HCT116 (cell line): Measurements from ENCODE around the gene KHDRBS2. TPM values are rescaled to one million over a fixed set of nuclear protein-coding genes. Genes with fewer than 3 reads are reported as not detected.

ENCODE experiments used
- ATAC-seq: fragments of 200-7000 bp; cut with Tn5 transposase; 2 replicates; pipeline ENCODE4 v1.9.1; 2020; ENCODE audit warnings: mild to moderate bottlenecking, moderate library complexity
- BruUV-seq: library from RNA; stranded (reverse); fragments of 400-500 nt; replicated peaks from 2 replicates; lab custom pipeline; 2021; lab: Mats Ljungman, UMichigan
- CTCF ChIA-PET: fragments of 300-600 bp; sonication (Branson Sonifier 250); formaldehyde crosslinking; loops from one replicate; lab custom pipeline; 2021; ENCODE audit warnings: antibody characterized with exemption; lab: Charles Lee
- POLR2A ChIA-PET: fragments of 300-600, 350-600 bp; sonication (Branson Sonifier 250); formaldehyde crosslinking; loops from one replicate; lab custom pipeline; 2021; ENCODE audit warnings: antibody characterized with exemption; lab: Charles Lee
- RAD21 ChIA-PET, 2 experiments: fragments of 300-600 bp; sonication (Branson Sonifier 250); formaldehyde crosslinking; loops; one replicate each; lab custom pipeline; 2023; ENCODE audit warnings: low total read pairs in 2 of 2; ENCODE audit not compliant: uncharacterized antibody in 2 of 2, unreplicated experiment in 2 of 2, low non-redundant PET in 1 of 2; lab: Charles Lee
- DNase-seq: peaks from one replicate; pipeline ENCODE4 v3.0.0-alpha.2; 2010; ENCODE audit warnings: low read depth, low spot score
- H2AFZ ChIP-seq: fragments of 200-600 bp; shearing (Covaris generic), sonication (generic); 2 replicates; pipeline ENCODE4 v1.6.1; 2017; ENCODE audit warnings: low read depth, mixed run types, mixed read lengths, antibody characterized with exemption, low read length; ENCODE audit not compliant: poor library complexity, severe bottlenecking
- H3K27ac ChIP-seq: 2 replicates; pipeline ENCODE4 v1.5.1; 2012; ENCODE audit warnings: low read depth, low read length
- H3K27me3 ChIP-seq: fragments of 200-600 bp; sonication (generic); 2 replicates; pipeline ENCODE4 v1.6.1; 2016; ENCODE audit warnings: mixed run types, low read length, mixed read lengths; ENCODE audit not compliant: insufficient read depth
- H3K36me3 ChIP-seq, 2 experiments: fragments of 200-500 bp in 1 of 2; fragments of 200-600 bp in 1 of 2; sonication (Bioruptor generic) in 1 of 2; sonication (generic) in 1 of 2; 2 replicates each; pipeline versions ENCODE4 v1.5.1 to v1.6.1; 2014 to 2016; ENCODE audit warnings: low read length in 2 of 2, inconsistent platforms in 1 of 2, mixed read lengths in 1 of 2, mixed run types in 1 of 2; ENCODE audit not compliant: insufficient read depth in 2 of 2, control insufficient read depth in 1 of 2
- H3K4me1 ChIP-seq, 2 experiments: fragments of 200-600 bp in 1 of 2; sonication (generic) in 1 of 2; 2 replicates each; pipeline versions ENCODE4 v1.5.1 to v1.6.1; 2012 to 2017; ENCODE audit warnings: low read length in 2 of 2, inconsistent platforms in 1 of 2, mild to moderate bottlenecking in 1 of 2, mixed read lengths in 1 of 2, mixed run types in 1 of 2, moderate library complexity in 1 of 2; ENCODE audit not compliant: insufficient read depth in 2 of 2, control insufficient read depth in 1 of 2
- H3K4me2 ChIP-seq: fragments of 200-600 bp; sonication (generic); 2 replicates; pipeline ENCODE4 v1.6.1; 2017; ENCODE audit warnings: mixed run types, low read length, mixed read lengths
- H3K4me3 ChIP-seq, 2 experiments: fragments of 200-600 bp in 1 of 2; sonication (generic) in 1 of 2; replicated peaks in 1 of 2; 2 replicates each; pipeline ENCODE4 v1.5.1; 2011 to 2016; ENCODE audit warnings: low read length in 2 of 2, control low read depth in 1 of 2, low read depth in 1 of 2, mild to moderate bottlenecking in 1 of 2, mixed read lengths in 1 of 2, mixed run types in 1 of 2
- H3K79me2 ChIP-seq: fragments of 200-600 bp; sonication (generic); 2 replicates; pipeline ENCODE4 v1.6.1; 2017; ENCODE audit warnings: mild to moderate bottlenecking, mixed run types, low read length, moderate library complexity, mixed read lengths; ENCODE audit not compliant: insufficient read depth
- H3K9ac ChIP-seq: fragments of 200-600 bp; sonication (generic); 2 replicates; pipeline ENCODE4 v1.6.1; 2016; ENCODE audit warnings: low read length, mixed read lengths
- H3K9me2 ChIP-seq: fragments of 200-600 bp; sonication (generic), shearing (Covaris generic); 2 replicates; pipeline ENCODE4 v1.6.1; 2017; ENCODE audit warnings: mixed run types, mild to moderate bottlenecking, moderate library complexity; ENCODE audit not compliant: insufficient read depth
- H3K9me3 ChIP-seq, 2 experiments: fragments of 200-500 bp in 1 of 2; fragments of 200-600 bp in 1 of 2; sonication (Bioruptor generic) in 1 of 2; sonication (generic) in 1 of 2; 2 replicates each; pipeline ENCODE4 v1.6.1; 2014 to 2017; ENCODE audit warnings: low read length in 2 of 2, mixed read lengths in 2 of 2, inconsistent platforms in 1 of 2, low read depth in 1 of 2, mild to moderate bottlenecking in 1 of 2, mixed run types in 1 of 2, moderate library complexity in 1 of 2; ENCODE audit not compliant: control insufficient read depth in 1 of 2, insufficient read depth in 1 of 2
- H4K20me1 ChIP-seq: fragments of 200-600 bp; sonication (generic), shearing (Covaris generic); 2 replicates; pipeline ENCODE4 v1.6.1; 2017; ENCODE audit warnings: mixed run types, mild to moderate bottlenecking, moderate library complexity; ENCODE audit not compliant: insufficient read depth
- CTCF ChIP-seq, 3 experiments: fragments of 200-600 bp in 1 of 3; sonication (generic) in 1 of 3; IDR thresholded peaks in 2 of 3; conservative IDR thresholded peaks in 1 of 3; 2 replicates each; pipeline ENCODE4 v1.5.1; 2012 to 2017; ENCODE audit warnings: low read depth in 2 of 3, low read length in 2 of 3, antibody characterized with exemption in 1 of 3, borderline replicate concordance in 1 of 3, control low read depth in 1 of 3, mild to moderate bottlenecking in 1 of 3, mixed read lengths in 1 of 3, mixed run types in 1 of 3, moderate library complexity in 1 of 3; ENCODE audit not compliant: insufficient read depth in 1 of 3
- EGR1 ChIP-seq: IDR thresholded peaks from 2 replicates; pipeline ENCODE4 v1.6.1; 2012; ENCODE audit warnings: low read depth
- ELF1 ChIP-seq: IDR thresholded peaks from 2 replicates; pipeline ENCODE4 v1.6.1; 2012; ENCODE audit warnings: low read depth, borderline replicate concordance
- FOSL1 ChIP-seq: IDR thresholded peaks from 2 replicates; pipeline ENCODE4 v1.6.1; 2012; ENCODE audit warnings: low read depth
- JUND ChIP-seq: IDR thresholded peaks from 2 replicates; pipeline ENCODE4 v1.6.1; 2012
- POLR2A ChIP-seq: IDR thresholded peaks from 2 replicates; pipeline ENCODE4 v1.7.0; 2011; ENCODE audit warnings: borderline replicate concordance; ENCODE audit not compliant: insufficient read depth, insufficient read length; ENCODE audit errors: extremely low read depth
- RAD21 ChIP-seq: IDR thresholded peaks from 2 replicates; pipeline ENCODE4 v1.6.1; 2012; ENCODE audit warnings: low read depth, mild to moderate bottlenecking
- REST ChIP-seq: IDR thresholded peaks from 2 replicates; pipeline ENCODE4 v1.6.1; 2012; ENCODE audit warnings: low read depth
- SP1 ChIP-seq: IDR thresholded peaks from 2 replicates; pipeline ENCODE4 v1.6.1; 2012; ENCODE audit warnings: low read depth
- YY1 ChIP-seq: IDR thresholded peaks from 2 replicates; pipeline ENCODE4 v1.6.1; 2011; ENCODE audit warnings: low read length, low read depth, moderate library complexity, mild to moderate bottlenecking; ENCODE audit not compliant: insufficient replicate concordance; ENCODE audit errors: extremely low read depth
- ZBTB33 ChIP-seq: IDR thresholded peaks from 2 replicates; pipeline ENCODE4 v1.6.1; 2011; ENCODE audit warnings: mild to moderate bottlenecking, low read length, moderate library complexity; ENCODE audit not compliant: insufficient replicate concordance; ENCODE audit errors: extremely low read depth
- ZFX ChIP-seq: fragments of 450-650 bp; IDR thresholded peaks from 2 replicates; pipeline ENCODE4 v1.6.1; 2017
- intact Hi-C: fragments of 100-400 bp; cut with micrococcal nuclease; formaldehyde crosslinking; loops from 2 replicates; pipeline ENCODE4 v1.10.0; 2022
- total RNA-seq: library from RNA; stranded (reverse); gene quantifications from one replicate; pipeline ENCODE4 v1.2.1, GENCODE V29; 2021; ENCODE audit not compliant: unreplicated experiment
- TF ChIP-seq, protein P1 (sequence below): IDR thresholded peaks from 2 replicates; pipeline ENCODE4 v1.6.1; 2012
- TF ChIP-seq, protein P2 (sequence below): IDR thresholded peaks from 2 replicates; pipeline ENCODE4 v1.6.1; 2012

Gene KHDRBS2
- total RNA-seq, 1 experiment from 2014 or later, result not detected

DNA sequence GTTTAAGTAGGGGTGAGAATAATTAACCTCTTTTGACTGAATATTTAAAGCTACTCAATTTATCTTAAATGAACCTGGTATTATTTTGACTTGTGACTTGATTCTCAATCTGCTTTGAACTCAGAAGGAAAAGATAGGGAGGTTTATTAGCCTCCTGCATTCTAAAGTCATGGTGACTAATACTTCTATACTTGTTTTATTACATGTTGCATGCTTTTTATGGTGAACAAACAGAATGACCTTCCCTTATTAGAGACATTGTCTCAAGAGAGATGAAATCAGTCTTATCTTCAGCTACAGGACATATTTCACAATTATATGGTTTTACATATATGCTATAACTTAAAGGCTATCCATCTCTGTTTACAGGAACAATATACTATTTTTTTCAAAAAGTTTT is 336.9 kb downstream of the KHDRBS2 start:
- H3K4me3 ChIP-seq, result no peak overlapping the region
- DNase-seq, result no peak
- H3K79me2 ChIP-seq, result no peaks in the 10 kb centered on the region
- H4K20me1 ChIP-seq, result no peaks in the 10 kb centered on the region
- H3K9me2 ChIP-seq, result no peaks in the 10 kb centered on the region
- H3K27me3 ChIP-seq, result no peaks in the 10 kb centered on the region
- H3K36me3 ChIP-seq, result no peaks in the 10 kb centered on the region
- ChIA-PET CTCF (no interaction called here), POLR2A (no interaction called here), RAD21 (no interaction called here)
- no peaks in the 10 kb centered on the region for H3K4me1 ChIP-seq
- TF ChIP-seq FOSL1 (no peak), ZFX (no peak), REST (no peak), CTCF (IDR thresholded peaks at IDR 0.05 in 2 of 3, conservative IDR thresholded peaks at IDR 0.05 in 1 of 3; ENCODE audit: borderline replicate concordance in 1 of 3, insufficient read depth in 1 of 3, low read depth in 2 of 3, low read length in 2 of 3) (no peak), YY1 (no peak), RAD21 (no peak), ZBTB33 (no peak), SP1 (no peak), ELF1 (no peak), EGR1 (no peak), JUND (no peak), POLR2A (no peak)
- TF ChIP-seq, protein P1, sequence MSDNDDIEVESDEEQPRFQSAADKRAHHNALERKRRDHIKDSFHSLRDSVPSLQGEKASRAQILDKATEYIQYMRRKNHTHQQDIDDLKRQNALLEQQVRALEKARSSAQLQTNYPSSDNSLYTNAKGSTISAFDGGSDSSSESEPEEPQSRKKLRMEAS, result no peak
- TF ChIP-seq, protein P2, sequence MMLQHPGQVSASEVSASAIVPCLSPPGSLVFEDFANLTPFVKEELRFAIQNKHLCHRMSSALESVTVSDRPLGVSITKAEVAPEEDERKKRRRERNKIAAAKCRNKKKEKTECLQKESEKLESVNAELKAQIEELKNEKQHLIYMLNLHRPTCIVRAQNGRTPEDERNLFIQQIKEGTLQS, result no peak
- no peak overlapping the region for H3K9ac ChIP-seq
- no peak overlapping the region for H3K27ac ChIP-seq
- H3K9me3 ChIP-seq, result peaks cover 23 to 26% of the 10 kb centered on the region in 2 experiments; a peak in 3 of 4 replicates
- H3K4me2 ChIP-seq, result no peak overlapping the region
- intact Hi-C loops, result no loop called here
- no peak for ATAC-seq
- no peak overlapping the region for H2AFZ ChIP-seq
- no TSS peak for BruUV-seq
